ENCODE data around the gene STS. TPM values are rescaled to one million over a fixed set of nuclear protein-coding genes. Genes with fewer than 3 reads are reported as not detected.
A peak's percentile ranks its signal among the peaks of the same experiment; 100 is the strongest.

STS gene, protein sequence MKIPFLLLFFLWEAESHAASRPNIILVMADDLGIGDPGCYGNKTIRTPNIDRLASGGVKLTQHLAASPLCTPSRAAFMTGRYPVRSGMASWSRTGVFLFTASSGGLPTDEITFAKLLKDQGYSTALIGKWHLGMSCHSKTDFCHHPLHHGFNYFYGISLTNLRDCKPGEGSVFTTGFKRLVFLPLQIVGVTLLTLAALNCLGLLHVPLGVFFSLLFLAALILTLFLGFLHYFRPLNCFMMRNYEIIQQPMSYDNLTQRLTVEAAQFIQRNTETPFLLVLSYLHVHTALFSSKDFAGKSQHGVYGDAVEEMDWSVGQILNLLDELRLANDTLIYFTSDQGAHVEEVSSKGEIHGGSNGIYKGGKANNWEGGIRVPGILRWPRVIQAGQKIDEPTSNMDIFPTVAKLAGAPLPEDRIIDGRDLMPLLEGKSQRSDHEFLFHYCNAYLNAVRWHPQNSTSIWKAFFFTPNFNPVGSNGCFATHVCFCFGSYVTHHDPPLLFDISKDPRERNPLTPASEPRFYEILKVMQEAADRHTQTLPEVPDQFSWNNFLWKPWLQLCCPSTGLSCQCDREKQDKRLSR
- polyA plus RNA-seq (2013) = 1.3 TPM

DNA sequence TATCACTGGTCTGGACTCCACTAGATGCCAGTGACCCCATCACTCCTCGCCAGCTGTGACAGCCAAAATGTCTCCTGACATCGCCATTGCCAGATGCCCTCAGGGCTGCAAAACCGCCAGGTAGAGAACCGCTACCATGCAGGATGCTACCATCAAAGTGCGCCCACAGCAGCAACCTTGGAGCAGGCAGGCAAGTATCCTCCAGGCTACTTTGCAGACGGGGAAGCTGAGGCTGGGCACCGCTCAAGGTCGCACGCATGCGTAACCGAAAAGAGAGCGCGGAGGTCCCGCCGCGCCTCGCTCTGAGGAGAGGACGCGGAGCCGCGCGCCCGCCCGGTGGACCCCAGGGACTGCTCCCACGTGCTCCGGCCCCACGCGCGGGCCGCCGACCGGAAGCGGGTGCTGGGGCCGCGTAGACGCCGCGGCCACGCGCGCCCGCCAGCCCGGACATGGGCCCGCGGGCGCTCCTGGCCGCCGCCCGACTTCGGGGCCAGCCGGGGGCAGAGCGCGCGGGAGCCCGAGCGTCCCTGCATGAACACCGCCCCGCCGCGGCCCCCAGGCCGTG is at the start of gene STS:
Gene STS (plus strand): TSS at position 300 of the 565 bp plus-strand sequence. CDS start 105,488 bp downstream, outside the sequence.
- no peaks in the 10 kb centered on the region for H3K36me3 ChIP-seq (ENCODE audit: control insufficient read depth in 4 of 4, insufficient read depth in 4 of 4, low read length in 3 of 4)
- WGBS (ENCODE audit: insufficient coverage) = 0% methylated on average over 30 of the region's 61 CpGs
- H3K27ac ChIP-seq (ENCODE audit: insufficient read depth in 1 of 2, low read depth in 1 of 2, low read length in 2 of 2, poor library complexity in 1 of 2, severe bottlenecking in 2 of 2) = peak within 1 kb of the TSS in 1 of 2 experiments; percentile 66
- CTCF ChIA-PET = interaction anchor here (0.9 kb wide), 1 partner anchor 72 kb away, joined by 3 read pairs; no protein-coding TSS in a partner anchor
- peak within 1 kb of the TSS; percentile 63 to 95 (median 90) for H3K4me3 ChIP-seq (ENCODE audit: control insufficient read depth in 1 of 7, extremely low read depth in 1 of 7, insufficient read depth in 4 of 7, low read depth in 2 of 7, low read length in 6 of 7)
- peaks cover 0 to 14% (median 5%) of the 10 kb centered on the region in 4 experiments for H3K4me1 ChIP-seq (ENCODE audit: control extremely low read depth in 1 of 4, control insufficient read depth in 4 of 4, insufficient read depth in 4 of 4, low read length in 3 of 4)
- DNase-seq = no peak
- POLR2A ChIA-PET = no interaction called here
- no peaks in the 10 kb centered on the region for H3K27me3 ChIP-seq (replicated peaks in 2 of 5; ENCODE audit: control insufficient read depth in 4 of 5, insufficient read depth in 5 of 5, low read length in 4 of 5)
- no peaks in the 10 kb centered on the region for H3K9me3 ChIP-seq (ENCODE audit: control extremely low read depth in 1 of 5, control insufficient read depth in 4 of 5, insufficient read depth in 2 of 5, low read depth in 1 of 5, low read length in 4 of 5)

DNA sequence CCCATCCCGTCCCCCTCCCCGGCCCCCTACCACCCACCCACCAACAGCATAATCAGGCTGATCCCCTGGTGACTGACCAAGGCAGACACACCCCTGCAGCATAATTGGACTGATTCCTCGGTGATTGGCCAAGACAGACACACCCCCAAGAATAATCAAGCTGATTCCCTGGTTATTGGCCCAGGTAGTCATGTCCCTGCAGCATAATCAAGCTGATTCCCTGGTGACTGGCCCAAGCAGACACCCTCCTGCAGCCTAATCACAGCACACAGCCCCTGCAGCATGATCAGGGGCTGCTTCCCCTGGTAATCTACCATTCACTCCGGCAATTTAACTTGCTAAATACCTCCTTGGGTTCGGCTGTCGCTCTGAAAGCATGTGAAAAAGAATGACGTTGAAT is 47.5 kb upstream of the STS start:
- WGBS (ENCODE audit: insufficient coverage) = 94% methylated on average over 2 of the region's 7 CpGs
- CTCF ChIA-PET = no interaction called here
- Histone ChIP-seq H3K4me3 (ENCODE audit: control insufficient read depth in 1 of 7, extremely low read depth in 1 of 7, insufficient read depth in 4 of 7, low read depth in 2 of 7, low read length in 6 of 7) (no peak overlapping the region), H3K36me3 (ENCODE audit: control insufficient read depth in 4 of 4, insufficient read depth in 4 of 4, low read length in 3 of 4) (peaks cover 0 to 26% (median 11%) of the 10 kb centered on the region in 4 experiments), H3K9me3 (ENCODE audit: control extremely low read depth in 1 of 5, control insufficient read depth in 4 of 5, insufficient read depth in 2 of 5, low read depth in 1 of 5, low read length in 4 of 5) (no peaks in the 10 kb centered on the region), H3K27ac (ENCODE audit: insufficient read depth in 1 of 2, low read depth in 1 of 2, low read length in 2 of 2, poor library complexity in 1 of 2, severe bottlenecking in 2 of 2) (no peak overlapping the region), H3K27me3 (replicated peaks in 2 of 5; ENCODE audit: control insufficient read depth in 4 of 5, insufficient read depth in 5 of 5, low read length in 4 of 5) (no peaks in the 10 kb centered on the region), H3K4me1 (ENCODE audit: control extremely low read depth in 1 of 4, control insufficient read depth in 4 of 4, insufficient read depth in 4 of 4, low read length in 3 of 4) (no peaks in the 10 kb centered on the region)
- POLR2A ChIA-PET = no interaction called here
- DNase-seq = no peak

DNA sequence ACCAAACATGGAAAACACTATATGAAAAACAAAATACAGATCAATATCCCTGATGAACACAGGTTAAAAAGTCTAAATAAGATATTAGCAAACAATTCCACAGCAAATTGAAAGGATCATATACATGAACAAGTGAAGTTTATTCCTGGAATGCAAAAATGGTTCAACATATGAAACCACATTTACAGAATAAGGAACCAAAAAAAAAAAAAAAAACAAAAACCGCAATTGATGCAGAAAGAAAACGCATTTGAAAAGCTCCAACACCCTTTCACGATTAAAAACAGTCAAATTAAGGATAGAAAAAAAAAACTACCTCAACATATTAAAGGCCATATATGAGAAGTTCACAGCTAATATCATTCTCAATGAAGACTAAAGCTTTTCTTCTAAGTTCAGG is 45.4 kb upstream of the STS start:
- POLR2A ChIA-PET = no interaction called here
- no CpG with 5 or more reads among the region's 3 CpGs for WGBS (ENCODE audit: insufficient coverage)

DNA sequence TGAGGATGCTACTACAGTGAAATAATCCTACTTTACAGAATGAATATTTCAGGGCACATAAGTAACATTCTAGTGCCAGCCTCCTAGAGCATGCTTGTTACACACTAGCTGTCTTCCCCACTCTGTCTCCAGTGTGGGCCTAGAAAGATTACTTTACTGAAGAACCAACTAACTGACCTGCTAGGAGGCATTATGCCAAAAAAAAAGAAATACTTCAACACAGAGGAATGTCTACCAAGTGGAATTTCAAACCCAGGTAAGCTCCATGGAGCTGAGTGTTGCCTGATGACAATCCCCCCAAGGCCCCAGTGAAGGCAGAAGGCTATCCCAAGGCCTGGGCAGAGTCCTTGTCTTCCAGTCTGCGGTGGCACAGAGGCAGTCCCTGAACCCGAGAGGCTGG is 40.9 kb upstream of the STS start:
- no peaks in the 10 kb centered on the region for H3K9me3 ChIP-seq (ENCODE audit: control extremely low read depth in 1 of 5, control insufficient read depth in 4 of 5, insufficient read depth in 2 of 5, low read depth in 1 of 5, low read length in 4 of 5)
- H3K4me3 ChIP-seq (ENCODE audit: control insufficient read depth in 1 of 7, extremely low read depth in 1 of 7, insufficient read depth in 4 of 7, low read depth in 2 of 7, low read length in 6 of 7) = no peak overlapping the region
- CTCF ChIA-PET = no interaction called here
- H3K4me1 ChIP-seq (ENCODE audit: control extremely low read depth in 1 of 4, control insufficient read depth in 4 of 4, insufficient read depth in 4 of 4, low read length in 3 of 4) = peaks cover 4 to 19% (median 16%) of the 10 kb centered on the region in 4 experiments
- DNase-seq = no peak
- H3K27ac ChIP-seq (ENCODE audit: insufficient read depth in 1 of 2, low read depth in 1 of 2, low read length in 2 of 2, poor library complexity in 1 of 2, severe bottlenecking in 2 of 2) = no peak overlapping the region
- peaks cover 0 to 11% (median 3%) of the 10 kb centered on the region in 4 experiments for H3K36me3 ChIP-seq (ENCODE audit: control insufficient read depth in 4 of 4, insufficient read depth in 4 of 4, low read length in 3 of 4)
- no peaks in the 10 kb centered on the region for H3K27me3 ChIP-seq (replicated peaks in 2 of 5; ENCODE audit: control insufficient read depth in 4 of 5, insufficient read depth in 5 of 5, low read length in 4 of 5)
- 95% methylated on average over 2 of the region's 2 CpGs for WGBS (ENCODE audit: insufficient coverage)
- POLR2A ChIA-PET = no interaction called here

More for the DNA sequence above, 45.4 kb upstream of the STS start:
- Histone ChIP-seq H3K4me3 (ENCODE audit: control insufficient read depth in 1 of 7, extremely low read depth in 1 of 7, insufficient read depth in 4 of 7, low read depth in 2 of 7, low read length in 6 of 7) (no peak overlapping the region), H3K36me3 (ENCODE audit: control insufficient read depth in 4 of 4, insufficient read depth in 4 of 4, low read length in 3 of 4) (peaks cover 0 to 25% (median 10%) of the 10 kb centered on the region in 4 experiments), H3K4me1 (ENCODE audit: control extremely low read depth in 1 of 4, control insufficient read depth in 4 of 4, insufficient read depth in 4 of 4, low read length in 3 of 4) (no peaks in the 10 kb centered on the region), H3K9me3 (ENCODE audit: control extremely low read depth in 1 of 5, control insufficient read depth in 4 of 5, insufficient read depth in 2 of 5, low read depth in 1 of 5, low read length in 4 of 5) (no peaks in the 10 kb centered on the region), H3K27ac (ENCODE audit: insufficient read depth in 1 of 2, low read depth in 1 of 2, low read length in 2 of 2, poor library complexity in 1 of 2, severe bottlenecking in 2 of 2) (no peak overlapping the region), H3K27me3 (replicated peaks in 2 of 5; ENCODE audit: control insufficient read depth in 4 of 5, insufficient read depth in 5 of 5, low read length in 4 of 5) (no peaks in the 10 kb centered on the region)
- DNase-seq = no peak
- CTCF ChIA-PET = no interaction called here

DNA sequence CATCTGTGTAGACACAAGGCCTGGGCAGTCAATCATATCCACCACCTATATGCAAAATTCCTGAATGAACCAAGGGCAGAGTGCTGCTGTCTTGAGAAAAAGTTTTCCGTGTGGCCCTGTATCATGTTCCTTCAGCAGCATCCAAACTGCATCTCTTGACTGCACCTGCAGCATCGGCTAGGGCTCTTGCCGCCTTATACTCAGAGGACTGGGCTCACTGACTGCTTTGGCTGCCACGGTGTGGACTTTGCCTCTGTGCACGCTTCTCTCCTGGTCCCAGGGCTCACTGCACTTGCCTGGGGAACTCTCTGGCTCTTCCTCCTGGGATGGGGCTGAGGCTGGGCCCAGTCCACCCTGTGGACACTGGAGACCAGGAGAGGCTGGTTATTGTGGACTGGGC is 39.5 kb upstream of the STS start:
- Histone ChIP-seq H3K4me3 (ENCODE audit: control insufficient read depth in 1 of 7, extremely low read depth in 1 of 7, insufficient read depth in 4 of 7, low read depth in 2 of 7, low read length in 6 of 7) (no peak overlapping the region), H3K9me3 (ENCODE audit: control extremely low read depth in 1 of 5, control insufficient read depth in 4 of 5, insufficient read depth in 2 of 5, low read depth in 1 of 5, low read length in 4 of 5) (no peaks in the 10 kb centered on the region), H3K27me3 (replicated peaks in 2 of 5; ENCODE audit: control insufficient read depth in 4 of 5, insufficient read depth in 5 of 5, low read length in 4 of 5) (no peaks in the 10 kb centered on the region), H3K36me3 (ENCODE audit: control insufficient read depth in 4 of 4, insufficient read depth in 4 of 4, low read length in 3 of 4) (peaks cover 0 to 11% (median 3%) of the 10 kb centered on the region in 4 experiments), H3K27ac (ENCODE audit: insufficient read depth in 1 of 2, low read depth in 1 of 2, low read length in 2 of 2, poor library complexity in 1 of 2, severe bottlenecking in 2 of 2) (no peak overlapping the region), H3K4me1 (ENCODE audit: control extremely low read depth in 1 of 4, control insufficient read depth in 4 of 4, insufficient read depth in 4 of 4, low read length in 3 of 4) (peaks cover 4 to 19% (median 16%) of the 10 kb centered on the region in 4 experiments)
- ChIA-PET CTCF (no interaction called here), POLR2A (no interaction called here)
- no peak for DNase-seq
- WGBS (ENCODE audit: insufficient coverage) = 98% methylated on average over 5 of the region's 5 CpGs

DNA sequence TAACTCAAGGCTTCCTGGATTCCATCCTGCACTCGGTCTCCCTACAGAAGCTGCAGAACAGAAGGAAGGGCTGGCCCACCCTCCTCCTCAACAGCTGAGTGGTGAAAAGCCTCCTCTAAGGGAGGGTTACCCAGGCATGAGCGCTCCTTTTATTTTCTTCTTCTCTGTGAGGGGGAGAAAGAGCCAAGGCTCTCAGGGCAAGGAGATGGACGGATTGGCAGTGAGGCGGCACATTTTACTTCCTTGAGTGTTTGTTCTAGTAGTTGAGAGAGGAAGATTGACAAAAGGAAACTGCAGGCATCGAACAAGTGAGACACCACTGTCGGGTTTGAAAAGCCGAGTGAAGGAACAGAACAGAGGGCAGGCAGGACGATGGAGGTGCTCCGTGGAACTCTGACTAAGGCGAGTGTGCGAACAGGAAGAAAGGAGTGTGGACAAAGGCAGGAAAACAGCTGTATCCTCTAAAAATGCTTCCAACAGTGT is 38.4 kb upstream of the STS start:
- H3K27ac ChIP-seq (ENCODE audit: insufficient read depth in 1 of 2, low read depth in 1 of 2, low read length in 2 of 2, poor library complexity in 1 of 2, severe bottlenecking in 2 of 2) = peak overlapping the region in 1 of 2 experiments; percentile 53
- POLR2A ChIA-PET = no interaction called here
- H3K36me3 ChIP-seq (ENCODE audit: control insufficient read depth in 4 of 4, insufficient read depth in 4 of 4, low read length in 3 of 4) = peaks cover 0 to 7% (median 2%) of the 10 kb centered on the region in 4 experiments
- no peaks in the 10 kb centered on the region for H3K9me3 ChIP-seq (ENCODE audit: control extremely low read depth in 1 of 5, control insufficient read depth in 4 of 5, insufficient read depth in 2 of 5, low read depth in 1 of 5, low read length in 4 of 5)
- H3K27me3 ChIP-seq (replicated peaks in 2 of 5; ENCODE audit: control insufficient read depth in 4 of 5, insufficient read depth in 5 of 5, low read length in 4 of 5) = no peaks in the 10 kb centered on the region
- WGBS (ENCODE audit: insufficient coverage) = 6% methylated on average over 8 of the region's 11 CpGs
- peak overlapping the region; percentile 7 to 60 (median 27) for H3K4me3 ChIP-seq (ENCODE audit: control insufficient read depth in 1 of 7, extremely low read depth in 1 of 7, insufficient read depth in 4 of 7, low read depth in 2 of 7, low read length in 6 of 7)
- H3K4me1 ChIP-seq (ENCODE audit: control extremely low read depth in 1 of 4, control insufficient read depth in 4 of 4, insufficient read depth in 4 of 4, low read length in 3 of 4) = peaks cover 4 to 19% (median 16%) of the 10 kb centered on the region in 4 experiments
- CTCF ChIA-PET = interaction anchor here (1.1 kb wide), 1 partner anchor 24 kb away, joined by 3 read pairs; no protein-coding TSS in a partner anchor
- DNase-seq = peak in 2 of 3 donors; percentile 38 to 48
